ENCODE data around the gene SIVA1. TPM values are rescaled to one million over a fixed set of nuclear protein-coding genes. Genes with fewer than 3 reads are reported as not detected.

SIVA1 gene
- total RNA-seq, 1 donor from 2014 or later, result 52.3 TPM

- H3K27me3 Mint-ChIP-seq (ENCODE audit: unreplicated experiment), result peaks cover 3% of the 10 kb centered on the region
- H3K4me3 Mint-ChIP-seq (ENCODE audit: unreplicated experiment), result no peak overlapping the region
- no peak overlapping the region for H3K27ac Mint-ChIP-seq (ENCODE audit: unreplicated experiment)
- DNase-seq (ENCODE audit: extremely low spot score, unreplicated experiment), result no peak
- H3K9me3 Mint-ChIP-seq (ENCODE audit: unreplicated experiment), result no peaks in the 10 kb centered on the region
- TF ChIP-seq CTCF (IDR thresholded peaks at IDR 0.05), result no peak
- H3K4me1 Mint-ChIP-seq (ENCODE audit: unreplicated experiment), result peaks cover 19% of the 10 kb centered on the region
- H3K36me3 Mint-ChIP-seq (ENCODE audit: unreplicated experiment), result peaks cover 6% of the 10 kb centered on the region
Observed at GRCh38 chr14:104724407-104724980, 28.5 kb upstream of the SIVA1 start.

GRCh38 chr14:104724981-104725771, 27.8 kb upstream of the SIVA1 start:
- Mint-ChIP-seq H3K9me3 (ENCODE audit: unreplicated experiment) (no peaks in the 10 kb centered on the region), H3K4me1 (ENCODE audit: unreplicated experiment) (peaks cover 19% of the 10 kb centered on the region), H3K36me3 (ENCODE audit: unreplicated experiment) (no peaks in the 10 kb centered on the region), H3K27ac (ENCODE audit: unreplicated experiment) (no peak overlapping the region), H3K27me3 (ENCODE audit: unreplicated experiment) (peaks cover 3% of the 10 kb centered on the region), H3K4me3 (ENCODE audit: unreplicated experiment) (peak overlapping the region; percentile 22)
- no peak for DNase-seq (ENCODE audit: extremely low spot score, unreplicated experiment)
- TF ChIP-seq CTCF (IDR thresholded peaks at IDR 0.05), result peak; percentile 4

- no peak for DNase-seq (ENCODE audit: extremely low spot score, unreplicated experiment)
- Mint-ChIP-seq H3K4me3 (ENCODE audit: unreplicated experiment) (no peak overlapping the region), H3K4me1 (ENCODE audit: unreplicated experiment) (peaks cover 19% of the 10 kb centered on the region), H3K36me3 (ENCODE audit: unreplicated experiment) (no peaks in the 10 kb centered on the region), H3K9me3 (ENCODE audit: unreplicated experiment) (no peaks in the 10 kb centered on the region), H3K27ac (ENCODE audit: unreplicated experiment) (no peak overlapping the region), H3K27me3 (ENCODE audit: unreplicated experiment) (peaks cover 3% of the 10 kb centered on the region)
- no peak for TF ChIP-seq CTCF (IDR thresholded peaks at IDR 0.05)
Observed at GRCh38 chr14:104725772-104726548, 27.0 kb upstream of the SIVA1 start.

- Mint-ChIP-seq H3K27me3 (ENCODE audit: unreplicated experiment) (peaks cover 3% of the 10 kb centered on the region), H3K4me1 (ENCODE audit: unreplicated experiment) (peaks cover 15% of the 10 kb centered on the region), H3K4me3 (ENCODE audit: unreplicated experiment) (no peak overlapping the region), H3K36me3 (ENCODE audit: unreplicated experiment) (no peaks in the 10 kb centered on the region), H3K27ac (ENCODE audit: unreplicated experiment) (no peak overlapping the region), H3K9me3 (ENCODE audit: unreplicated experiment) (no peaks in the 10 kb centered on the region)
- no peak for TF ChIP-seq CTCF (IDR thresholded peaks at IDR 0.05)
- no peak for DNase-seq (ENCODE audit: extremely low spot score, unreplicated experiment)
Observed at GRCh38 chr14:104726600-104727451, 26.1 kb upstream of the SIVA1 start.

Measured in osteocyte (in vitro differentiated cells).